K562 (cell line): ENCODE measurements around the gene KLK15. TPM values are rescaled to one million over a fixed set of nuclear protein-coding genes. Genes with fewer than 3 reads are reported as not detected.
A peak's percentile ranks its signal among the peaks of the same experiment; 100 is the strongest.

Experiments
- ATAC-seq: fragments of 200-7000 bp; cut with Tn5 transposase; 3 replicates; pipeline ENCODE4 v1.9.1; 2020; ENCODE audit warnings: moderate library complexity
- BruUV-seq: library from RNA; stranded (reverse); fragments of 400-500 nt; replicated peaks from 2 replicates; lab custom pipeline; 2021; lab: Mats Ljungman, UMichigan
- CTCF ChIA-PET: fragments of 300-600 bp; formaldehyde crosslinking; extraction: SDS; loops from one replicate; lab custom pipeline; 2021; ENCODE audit warnings: low intra/inter-chr PET ratio; lab: Yijun Ruan, JAX
- POLR2A ChIA-PET: fragments of 300-600, 350-650 bp; sonication (Branson Sonifier 250); formaldehyde crosslinking; extraction: SDS; loops from one replicate; lab custom pipeline; 2021; ENCODE audit warnings: antibody characterized with exemption, inconsistent platforms; lab: Yijun Ruan, JAX
- DNase-seq, 4 experiments: peaks; one replicate each; pipeline versions ENCODE4 v3.0.0 to v3.0.0-alpha.2; 2011 to 2018; ENCODE audit warnings: low spot score in 3 of 4, mixed read lengths in 3 of 4; ENCODE audit errors: extremely low read depth in 1 of 4
- FAIRE-seq: peaks from 2 replicates; lab custom pipeline; 2011; peaks lifted over from hg19 to GRCh38; lab: Jason Lieb, UNC
- H2AFZ ChIP-seq: 2 replicates; pipeline ENCODE4 v1.6.0; 2011; ENCODE audit warnings: low read depth, low read length, control low read depth, inconsistent platforms
- H3K27ac ChIP-seq: fragments of 200-600 bp; 3 replicates; pipeline ENCODE4 v1.8.0; 2011; ENCODE audit warnings: low read depth, mild to moderate bottlenecking, control low read depth, inconsistent platforms, low read length, moderate library complexity, mixed read lengths; ENCODE audit errors: extremely low read depth
- H3K27me3 ChIP-seq, 2 experiments: fragments of 300-600 bp in 1 of 2; 2 replicates in 1 of 2; 3 replicates in 1 of 2; pipeline versions ENCODE4 v1.6.0 to v1.8.0; 2011; ENCODE audit warnings: inconsistent platforms in 2 of 2, low read length in 2 of 2, mild to moderate bottlenecking in 1 of 2, mixed read lengths in 1 of 2, moderate library complexity in 1 of 2; ENCODE audit not compliant: control insufficient read depth in 2 of 2, insufficient read depth in 2 of 2
- H3K36me3 ChIP-seq: fragments of 300-600 bp; 3 replicates; pipeline ENCODE4 v1.8.0; 2011; ENCODE audit warnings: mild to moderate bottlenecking, low read length, inconsistent platforms; ENCODE audit not compliant: control insufficient read depth, insufficient read depth
- H3K4me1 ChIP-seq, 2 experiments: fragments of 200-600 bp in 1 of 2; replicated peaks in 1 of 2; 2 replicates in 1 of 2; 3 replicates in 1 of 2; pipeline versions ENCODE4 v1.5.1 to v1.8.0; 2011; ENCODE audit warnings: inconsistent platforms in 2 of 2, low read length in 2 of 2, mild to moderate bottlenecking in 1 of 2, mixed read lengths in 1 of 2, moderate library complexity in 1 of 2; ENCODE audit not compliant: control insufficient read depth in 2 of 2, insufficient read depth in 2 of 2
- H3K4me2 ChIP-seq: 2 replicates; pipeline ENCODE4 v1.6.1; 2011; ENCODE audit warnings: low read length, control low read depth, inconsistent platforms, mixed read lengths; ENCODE audit not compliant: insufficient read depth
- H3K4me3 ChIP-seq: fragments of 200-600 bp; sonication (generic), shearing (Covaris generic); 2 replicates; pipeline ENCODE4 v1.5.1; 2016; ENCODE audit warnings: control low read depth, inconsistent platforms
- H3K79me2 ChIP-seq: fragments of 200-600 bp; 3 replicates; pipeline ENCODE4 v1.8.0; 2011; ENCODE audit warnings: low read length, inconsistent platforms; ENCODE audit not compliant: control insufficient read depth, insufficient read depth
- H3K9ac ChIP-seq, 2 experiments: 2 replicates each; pipeline versions ENCODE4 v1.6.0 to v1.6.1; 2011; ENCODE audit warnings: low read depth in 2 of 2, low read length in 2 of 2, control low read depth in 1 of 2, inconsistent platforms in 1 of 2, mild to moderate bottlenecking in 1 of 2, mixed read lengths in 1 of 2; ENCODE audit not compliant: insufficient read depth in 1 of 2
- H3K9me1 ChIP-seq: one replicate; pipeline ENCODE4 v1.6.0; 2011; ENCODE audit warnings: inconsistent platforms, mild to moderate bottlenecking, low read length, moderate library complexity; ENCODE audit not compliant: control insufficient read depth, insufficient read depth
- H3K9me3 ChIP-seq: replicated peaks from 2 replicates; pipeline ENCODE4 v1.5.1; 2011; ENCODE audit warnings: low read depth, low read length, inconsistent platforms; ENCODE audit not compliant: control insufficient read depth, insufficient read depth
- H4K20me1 ChIP-seq: replicated peaks from 2 replicates; pipeline ENCODE4 v1.6.1; 2011; ENCODE audit warnings: low read length, inconsistent platforms, mixed read lengths; ENCODE audit not compliant: control insufficient read depth, insufficient read depth
- ARID4B ChIP-seq: sonication (generic); formaldehyde crosslinking; IDR thresholded peaks from 2 replicates; pipeline ENCODE4 v1.8.0; 2022; ENCODE audit warnings: mild to moderate bottlenecking, missing genetic modification reagents
- BCOR ChIP-seq: fragments of 450-650 bp; IDR thresholded peaks from 2 replicates; pipeline ENCODE4 v1.6.1; 2016
- CREBBP ChIP-seq: IDR thresholded peaks from one replicate; pipeline ENCODE4 v1.6.1; 2012; ENCODE audit warnings: low read depth, mild to moderate bottlenecking, control low read depth, inconsistent platforms, low read length
- GABPB2 ChIP-seq: fragments of 250-450 bp; sonication (Bioruptor Pico); conservative IDR thresholded peaks from 2 replicates; pipeline ENCODE4 v1.5.1; 2021; ENCODE audit warnings: mild to moderate bottlenecking
- HINFP ChIP-seq: fragments of 450-650 bp; conservative IDR thresholded peaks from 2 replicates; pipeline ENCODE4 v1.6.1; 2016; ENCODE audit warnings: missing genetic modification characterization, low read depth, mild to moderate bottlenecking, control low read depth, missing compliant biosample characterization
- HNRNPH1 ChIP-seq: fragments of 200-400 bp; formaldehyde crosslinking; optimal IDR thresholded peaks from 2 replicates; pipeline ENCODE3; 2017; ENCODE audit warnings: low read depth, mild to moderate bottlenecking, low read length, moderate library complexity
- IRF2 ChIP-seq: sonication (generic); formaldehyde crosslinking; IDR thresholded peaks from 2 replicates; pipeline ENCODE4 v1.8.1; 2022; ENCODE audit warnings: mild to moderate bottlenecking, missing genetic modification reagents
- POLR3G ChIP-seq: IDR thresholded peaks from 2 replicates; pipeline ENCODE4 v1.6.1; 2011; ENCODE audit not compliant: insufficient read length, insufficient replicate concordance; ENCODE audit errors: extremely low read depth
- RBFOX2 ChIP-seq: fragments of 200-400 bp; formaldehyde crosslinking; IDR thresholded peaks from 2 replicates; pipeline ENCODE4 v1.6.1; 2017; ENCODE audit warnings: low read depth, mild to moderate bottlenecking, low read length, moderate library complexity
- ZEB2 ChIP-seq: fragments of 450-650 bp; IDR thresholded peaks from 2 replicates; pipeline ENCODE4 v1.6.1; 2016
- ZNF24 ChIP-seq: fragments of 450-650 bp; IDR thresholded peaks from 2 replicates; pipeline ENCODE4 v1.6.1; 2016
- ZNF695 ChIP-seq: fragments of 450-650 bp; formaldehyde crosslinking; IDR thresholded peaks from 2 replicates; pipeline ENCODE4 v1.4.0; 2020; ENCODE audit warnings: mild to moderate bottlenecking, moderate library complexity
- WGBS: fragments of 100-300 bp; shearing (Covaris generic); methylation state at CpG from one replicate; pipeline ENCODE4 v1.1.6; 2016; ENCODE audit warnings: low coverage, mixed read lengths; ENCODE audit not compliant: insufficient coverage; ENCODE audit errors: missing lambda C conversion rate; 5-methylcytosine and 5-hydroxymethylcytosine counted together
- in situ Hi-C: fragments of 300-500 bp; cut with MboI; formaldehyde crosslinking; loops from 4 replicates; pipeline ENCODE4 v1.15.0; 2018; ENCODE audit warnings: inconsistent platforms, mixed read lengths
- intact Hi-C: fragments of 100-400 bp; cut with micrococcal nuclease; formaldehyde crosslinking; loops from 2 replicates; pipeline ENCODE4 v1.14.2; 2022
- polyA plus RNA-seq, 8 experiments: library from polyadenylated mRNA; depleted of rRNA in 4 of 8; stranded (reverse) in 5 of 8; unstranded in 3 of 8; fragments of >200 nt; fragmentation: Nextera tagmentation in 2 of 8; fragmentation: Illumina TruSeq in 1 of 8; extraction: Ambion mirVana in 2 of 8; extraction: Trizol in 1 of 8; gene quantifications; 2 replicates each; pipeline versions ENCODE4 v1.2.1 to v1.2.3, GENCODE V29; 2011 to 2014; ENCODE audit warnings: inconsistent platforms in 1 of 8, missing spikeins in 1 of 8
- total RNA-seq, 7 experiments: library from RNA; depleted of rRNA in 6 of 7; stranded (reverse); fragments of >200 nt in 6 of 7; fragmentation: Illumina TruSeq in 2 of 7; extraction: Trizol in 2 of 7; gene quantifications; 2 replicates each; pipeline versions ENCODE4 v1.2.1 to v1.2.3, GENCODE V29; 2011 to 2021; ENCODE audit warnings: low replicate concordance in 1 of 7

Gene KLK15
- total and polyA plus RNA-seq, 9 of the 15 experiments (the other 6 are each of a cell fraction or from before 2014, with no cell fraction given): not detected

- in situ Hi-C loops: no loop called here
- H3K4me1 ChIP-seq: peaks cover 57 to 77% of the 10 kb centered on the region in 2 experiments
- H3K9ac ChIP-seq: peak overlapping the region; percentile 66 to 83; a peak in 3 of 4 replicates
- WGBS: 4% methylated on average over 9 of the region's 21 CpGs
- peak overlapping the region; percentile 74 for H3K27ac ChIP-seq
- no TSS peak for BruUV-seq
- no peaks in the 10 kb centered on the region for H4K20me1 ChIP-seq
- peak; percentile 57 for ATAC-seq
- H3K9me3 ChIP-seq: no peaks in the 10 kb centered on the region
- DNase-seq: peak; percentile 78 to 87 (median 85)
- H3K79me2 ChIP-seq: 0 out of 3 replicates have a peak, but pooled peaks cover 6% of the 10 kb centered on the region
- intact Hi-C loops: no loop called here
- no peaks in the 10 kb centered on the region for H3K36me3 ChIP-seq
- H3K27me3 ChIP-seq: no peaks in the 10 kb centered on the region
- H3K4me2 ChIP-seq: peak overlapping the region; percentile 79
- FAIRE-seq: peak; percentile 69
- H3K4me3 ChIP-seq: peak overlapping the region; percentile 25; the same call in 1 of the 2 replicates
- H2AFZ ChIP-seq: peak overlapping the region; percentile 92
- POLR2A ChIA-PET: interaction anchor here (0.6 to 8.6 kb wide), 9 partner anchors 9 to 89 kb away, joined by 3 to 70 read pairs (median 3); partner anchors contain the start of gene KLK15
- CTCF ChIA-PET: no interaction called here
- H3K9me1 ChIP-seq: peaks cover 2% of the 10 kb centered on the region
- no peak for TF ChIP-seq ZNF695 (CRISPR knock-in tag)
- no peak for TF ChIP-seq GABPB2 (CRISPR knock-in tag)
- no peak for TF ChIP-seq ZNF24
- no peak for TF ChIP-seq HNRNPH1
- TF ChIP-seq POLR3G: no peak
- 0 out of 2 replicates have a peak, but pooled peaks have one; percentile 25 for TF ChIP-seq ZEB2
- 0 out of 2 replicates have a peak, but pooled peaks have one; percentile 11 for TF ChIP-seq ARID4B (CRISPR knock-in tag)
- TF ChIP-seq HINFP (tag): peak; percentile 38; the same call in 1 of the 2 replicates
- peak; percentile 34; the same call in 1 of the 2 replicates for TF ChIP-seq BCOR
- TF ChIP-seq RBFOX2: peak; percentile 41; the same call in 1 of the 2 replicates
- no peak for TF ChIP-seq IRF2 (CRISPR knock-in tag)
- TF ChIP-seq CREBBP: no peak
Measured at GRCh38 chr19:50820549-50821247, 12.7 kb downstream of the KLK15 start.
